Measurements from ENCODE around the gene NFYA.

NFYA gene

DNA sequence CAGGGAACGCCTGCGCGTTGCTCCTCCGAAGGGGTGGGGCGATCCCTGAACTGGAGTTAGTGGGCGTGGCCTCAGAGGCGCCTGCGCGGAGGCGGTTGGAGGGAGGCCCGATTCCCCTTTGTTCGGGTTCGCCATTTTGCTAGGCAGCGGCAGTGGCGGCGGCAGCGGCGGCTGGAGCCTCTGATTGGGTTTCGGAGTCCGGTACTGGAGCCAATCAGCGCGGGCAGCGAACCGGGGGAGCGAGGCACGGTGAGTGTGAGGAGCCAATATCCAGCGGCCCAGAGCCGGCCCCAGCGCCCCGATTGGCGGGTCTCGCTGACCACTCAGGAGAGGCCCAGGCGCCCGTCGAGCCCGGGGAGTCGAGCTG lies at the start of gene NFYA:
Gene NFYA, plus strand, starts transcription at position 139 of the 367 bp plus-strand sequence. CDS start 6,116 bp downstream, outside the sequence.
- Histone ChIP-seq H3K79me2 (peaks cover 8% of the 10 kb centered on the region), H3K27ac (peak within 1 kb of the TSS; percentile 99), H3K4me2 (ENCODE audit: low read length) (peak within 1 kb of the TSS; percentile 91), H3K4me3 (ENCODE audit: low read depth, low read length) (peak within 1 kb of the TSS; percentile 93), H2AFZ (peak within 1 kb of the TSS; percentile 91), H3K9me3 (ENCODE audit: control insufficient read depth, low read length) (no peaks in the 10 kb centered on the region), H3K27me3 (ENCODE audit: control insufficient read depth, insufficient read depth, low read length) (no peaks in the 10 kb centered on the region), H3K36me3 (ENCODE audit: control insufficient read depth, insufficient read depth, low read length) (no peaks in the 10 kb centered on the region), H3K9ac (peak within 1 kb of the TSS; percentile 97), H3K4me1 (peaks cover 11% of the 10 kb centered on the region)
- TF ChIP-seq, protein P1, sequence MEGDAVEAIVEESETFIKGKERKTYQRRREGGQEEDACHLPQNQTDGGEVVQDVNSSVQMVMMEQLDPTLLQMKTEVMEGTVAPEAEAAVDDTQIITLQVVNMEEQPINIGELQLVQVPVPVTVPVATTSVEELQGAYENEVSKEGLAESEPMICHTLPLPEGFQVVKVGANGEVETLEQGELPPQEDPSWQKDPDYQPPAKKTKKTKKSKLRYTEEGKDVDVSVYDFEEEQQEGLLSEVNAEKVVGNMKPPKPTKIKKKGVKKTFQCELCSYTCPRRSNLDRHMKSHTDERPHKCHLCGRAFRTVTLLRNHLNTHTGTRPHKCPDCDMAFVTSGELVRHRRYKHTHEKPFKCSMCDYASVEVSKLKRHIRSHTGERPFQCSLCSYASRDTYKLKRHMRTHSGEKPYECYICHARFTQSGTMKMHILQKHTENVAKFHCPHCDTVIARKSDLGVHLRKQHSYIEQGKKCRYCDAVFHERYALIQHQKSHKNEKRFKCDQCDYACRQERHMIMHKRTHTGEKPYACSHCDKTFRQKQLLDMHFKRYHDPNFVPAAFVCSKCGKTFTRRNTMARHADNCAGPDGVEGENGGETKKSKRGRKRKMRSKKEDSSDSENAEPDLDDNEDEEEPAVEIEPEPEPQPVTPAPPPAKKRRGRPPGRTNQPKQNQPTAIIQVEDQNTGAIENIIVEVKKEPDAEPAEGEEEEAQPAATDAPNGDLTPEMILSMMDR (IDR thresholded peaks at IDR 0.05): no peak

DNA sequence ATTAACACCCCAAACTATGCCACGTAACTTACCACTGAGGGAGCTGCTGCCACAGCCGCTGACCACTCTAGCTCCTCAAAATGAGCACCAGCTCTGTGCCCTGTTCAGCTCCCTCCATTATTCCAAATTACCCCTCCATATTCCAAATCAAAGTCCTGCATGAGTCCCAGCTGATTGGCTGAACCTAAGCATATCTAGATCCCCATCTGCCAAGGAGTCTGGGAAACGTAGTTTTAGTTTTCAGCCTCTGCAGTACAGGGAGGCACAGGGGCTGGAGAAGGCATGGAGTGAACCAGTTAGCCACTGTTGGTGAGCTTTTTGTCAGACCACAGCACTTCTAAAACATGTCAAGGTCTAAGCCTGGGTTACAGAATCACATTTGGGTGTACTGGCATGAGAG lies 49.7 kb upstream of the NFYA start:
- no peak overlapping the region for H3K27ac ChIP-seq
- no peaks in the 10 kb centered on the region for H3K9me3 ChIP-seq (ENCODE audit: control insufficient read depth, low read length)
- H3K4me3 ChIP-seq (ENCODE audit: low read depth, low read length): no peak overlapping the region
- TF ChIP-seq, protein P1 (IDR thresholded peaks at IDR 0.05): no peak
- H3K27me3 ChIP-seq (ENCODE audit: control insufficient read depth, insufficient read depth, low read length): no peaks in the 10 kb centered on the region
- H3K36me3 ChIP-seq (ENCODE audit: control insufficient read depth, insufficient read depth, low read length): no peaks in the 10 kb centered on the region
- H3K79me2 ChIP-seq: no peaks in the 10 kb centered on the region
- H2AFZ ChIP-seq: no peak overlapping the region
- H3K4me2 ChIP-seq (ENCODE audit: low read length): no peak overlapping the region
- H3K9ac ChIP-seq: no peak overlapping the region
- peaks cover 16% of the 10 kb centered on the region for H3K4me1 ChIP-seq

GRCh38 chr6:41025966-41026530 lies 46.7 kb upstream of the NFYA start:
- H2AFZ ChIP-seq: no peak overlapping the region
- no peaks in the 10 kb centered on the region for H3K9me3 ChIP-seq (ENCODE audit: control insufficient read depth, low read length)
- H3K36me3 ChIP-seq (ENCODE audit: control insufficient read depth, insufficient read depth, low read length): no peaks in the 10 kb centered on the region
- H3K4me2 ChIP-seq (ENCODE audit: low read length): no peak overlapping the region
- H3K79me2 ChIP-seq: no peaks in the 10 kb centered on the region
- H3K4me1 ChIP-seq: peaks cover 21% of the 10 kb centered on the region
- TF ChIP-seq, protein P1 (IDR thresholded peaks at IDR 0.05): no peak
- H3K9ac ChIP-seq: no peak overlapping the region
- no peak overlapping the region for H3K4me3 ChIP-seq (ENCODE audit: low read depth, low read length)
- H3K27me3 ChIP-seq (ENCODE audit: control insufficient read depth, insufficient read depth, low read length): no peaks in the 10 kb centered on the region
- H3K27ac ChIP-seq: no peak overlapping the region

GRCh38 chr6:41027241-41027640 lies 45.5 kb upstream of the NFYA start:
- TF ChIP-seq, protein P1 (IDR thresholded peaks at IDR 0.05): no peak
- Histone ChIP-seq H3K4me3 (ENCODE audit: low read depth, low read length) (no peak overlapping the region), H3K9me3 (ENCODE audit: control insufficient read depth, low read length) (no peaks in the 10 kb centered on the region), H3K9ac (no peak overlapping the region), H3K36me3 (ENCODE audit: control insufficient read depth, insufficient read depth, low read length) (no peaks in the 10 kb centered on the region), H3K4me1 (peaks cover 16% of the 10 kb centered on the region), H3K27me3 (ENCODE audit: control insufficient read depth, insufficient read depth, low read length) (no peaks in the 10 kb centered on the region), H3K4me2 (ENCODE audit: low read length) (no peak overlapping the region), H2AFZ (peak overlapping the region; percentile 100), H3K79me2 (no peaks in the 10 kb centered on the region), H3K27ac (no peak overlapping the region)
